Daoy (cell line): Measurements from ENCODE around the gene CDH12. TPM values are rescaled to one million over a fixed set of nuclear protein-coding genes. Genes with fewer than 3 reads are reported as not detected.
"Not testable (repeated sequence)": the region's sequence is repeated elsewhere in the genome, so short reads cannot be mapped to it uniquely, and the experiment has no call there.

Source experiments
- DNase-seq: peaks from one replicate; pipeline ENCODE4 v3.0.0-alpha.2; 2015; ENCODE audit warnings: low read depth
- total RNA-seq: library from RNA; depleted of rRNA; stranded (reverse); fragments of >200 nt; shearing (Covaris generic); gene quantifications from 2 replicates; pipeline ENCODE4 v1.2.3, GENCODE V29; 2014

CDH12 gene
- total RNA-seq, 1 experiment from 2014 or later = 0.06 TPM

GRCh38 chr5:22293147-22293546, 560.0 kb downstream of the CDH12 start:
- no peak for DNase-seq

GRCh38 chr5:22278164-22278563, 575.0 kb downstream of the CDH12 start:
- DNase-seq = no peak

DNA sequence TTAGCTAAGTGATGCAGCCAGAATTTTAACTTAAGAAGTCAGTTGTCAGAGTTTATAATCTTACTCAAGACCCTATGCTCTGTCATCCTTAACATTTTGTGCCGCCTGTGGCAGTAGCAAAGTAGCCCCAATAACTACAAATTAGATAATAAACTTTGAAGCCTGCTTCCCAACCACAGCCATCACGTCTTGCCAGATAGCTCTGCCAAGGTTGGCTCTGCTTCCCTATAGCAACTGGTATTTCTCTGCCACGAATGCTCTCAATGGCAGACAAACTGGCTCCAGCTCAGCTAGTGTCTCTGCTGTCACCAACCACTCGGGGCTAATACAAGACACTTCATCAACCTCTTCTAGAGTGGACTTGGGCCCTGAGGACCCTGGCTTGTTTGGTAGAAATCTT, 576.1 kb downstream of the CDH12 start:
- DNase-seq = no peak

GRCh38 chr5:22265855-22266254, 587.3 kb downstream of the CDH12 start:
- not testable (repeated sequence) for DNase-seq

GRCh38 chr5:22258139-22258538, 595.0 kb downstream of the CDH12 start:
- DNase-seq = no peak

DNA sequence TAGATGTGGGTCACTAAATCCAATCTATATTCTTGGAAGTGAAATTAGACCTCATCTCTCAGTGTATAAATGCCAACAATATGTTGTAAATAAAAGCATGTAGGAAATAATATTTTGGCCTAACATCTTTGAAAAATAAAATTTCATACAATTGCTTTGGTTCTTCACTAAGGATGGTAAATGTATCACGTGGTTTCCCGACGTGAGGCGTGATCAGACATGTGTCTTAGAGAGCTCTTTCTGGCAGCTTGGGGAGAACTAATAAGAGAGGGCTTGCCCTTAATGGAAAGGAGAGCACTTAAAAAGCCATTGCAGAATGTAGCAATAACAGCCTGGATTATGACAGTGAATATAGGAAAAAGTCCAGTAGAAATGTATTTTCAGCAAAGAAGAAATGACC, 602.6 kb downstream of the CDH12 start:
- no peak for DNase-seq

- no peak for DNase-seq
Measured at GRCh38 chr5:22249209-22249729, 603.9 kb downstream of the CDH12 start.

DNA sequence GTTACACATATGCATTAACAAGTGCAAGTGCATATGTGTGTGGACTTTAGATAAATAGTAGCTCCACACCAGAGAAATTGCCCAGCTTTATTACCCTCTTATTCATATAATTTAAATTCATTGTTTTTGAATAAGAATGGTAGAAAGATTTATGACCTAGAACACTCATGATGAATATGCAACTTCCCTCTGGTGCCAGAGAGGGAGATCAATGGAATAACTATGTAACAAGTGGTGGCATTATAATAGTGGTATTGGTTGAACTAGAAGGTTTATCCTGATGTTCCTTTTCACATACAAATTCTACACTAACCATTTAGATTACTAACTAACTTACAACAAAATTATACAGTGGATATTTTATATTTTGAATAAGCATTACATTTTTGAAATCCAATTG, 607.4 kb downstream of the CDH12 start:
- no peak for DNase-seq

DNA sequence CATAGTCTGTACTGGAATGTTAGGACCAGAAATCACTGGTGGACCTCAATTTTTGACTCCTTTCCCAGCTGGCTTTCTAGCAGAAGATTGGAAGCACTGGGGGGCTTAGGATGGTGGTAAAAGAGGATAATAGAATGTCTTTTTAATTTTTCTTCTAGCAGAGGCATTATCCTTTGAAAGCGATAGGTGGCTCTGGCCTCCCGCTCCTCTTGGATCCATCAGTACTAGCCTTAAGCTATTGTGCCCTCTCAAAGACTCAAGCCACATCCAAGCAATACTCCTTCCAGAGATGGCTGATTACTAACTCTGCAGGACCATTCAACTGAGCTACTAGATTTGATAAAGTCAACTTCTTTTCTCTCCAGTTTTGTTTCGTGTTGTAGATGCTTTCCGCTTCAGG, 610.6 kb downstream of the CDH12 start:
- DNase-seq = no peak

- no peak for DNase-seq
Measured at GRCh38 chr5:22238047-22238446, 615.1 kb downstream of the CDH12 start.

DNA sequence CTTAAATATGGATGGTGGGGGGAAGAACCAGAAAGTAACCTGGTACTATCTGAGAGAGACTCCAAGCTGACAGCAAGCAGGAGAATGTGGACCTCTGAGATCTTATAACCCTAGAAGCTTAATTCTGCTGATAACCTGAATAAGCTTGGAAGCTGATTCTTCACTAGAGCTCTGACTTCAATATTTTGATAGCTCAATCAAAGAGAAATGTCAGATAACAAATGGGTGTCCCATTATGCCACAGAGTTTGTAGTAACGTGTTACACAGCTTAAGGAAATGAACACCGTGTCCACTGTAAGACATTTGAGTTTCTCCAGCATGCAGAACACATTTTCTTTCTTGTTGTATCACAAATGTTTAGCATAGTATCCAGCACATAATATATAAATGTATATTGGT, 626.7 kb downstream of the CDH12 start:
- DNase-seq = no peak

DNA sequence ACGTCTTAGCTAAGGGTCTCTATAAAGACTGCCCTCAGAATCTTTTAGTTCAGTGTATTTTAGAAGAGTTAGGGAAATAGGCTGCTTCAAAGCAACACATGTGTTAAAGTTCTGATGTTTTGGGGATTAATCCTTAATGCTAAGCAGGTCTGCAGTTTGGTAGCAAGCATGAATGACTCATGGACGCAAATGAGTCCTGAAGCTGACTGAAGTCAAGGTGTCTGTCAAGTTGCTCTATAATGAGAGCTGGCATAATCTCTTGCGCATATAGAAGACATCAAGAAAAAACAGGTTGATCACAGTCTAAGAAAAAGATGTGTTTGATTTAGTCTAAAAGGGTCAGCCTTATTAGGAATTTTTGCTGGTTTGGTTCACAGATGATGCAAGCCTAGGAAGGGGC, 630.1 kb downstream of the CDH12 start:
- DNase-seq = no peak

DNA sequence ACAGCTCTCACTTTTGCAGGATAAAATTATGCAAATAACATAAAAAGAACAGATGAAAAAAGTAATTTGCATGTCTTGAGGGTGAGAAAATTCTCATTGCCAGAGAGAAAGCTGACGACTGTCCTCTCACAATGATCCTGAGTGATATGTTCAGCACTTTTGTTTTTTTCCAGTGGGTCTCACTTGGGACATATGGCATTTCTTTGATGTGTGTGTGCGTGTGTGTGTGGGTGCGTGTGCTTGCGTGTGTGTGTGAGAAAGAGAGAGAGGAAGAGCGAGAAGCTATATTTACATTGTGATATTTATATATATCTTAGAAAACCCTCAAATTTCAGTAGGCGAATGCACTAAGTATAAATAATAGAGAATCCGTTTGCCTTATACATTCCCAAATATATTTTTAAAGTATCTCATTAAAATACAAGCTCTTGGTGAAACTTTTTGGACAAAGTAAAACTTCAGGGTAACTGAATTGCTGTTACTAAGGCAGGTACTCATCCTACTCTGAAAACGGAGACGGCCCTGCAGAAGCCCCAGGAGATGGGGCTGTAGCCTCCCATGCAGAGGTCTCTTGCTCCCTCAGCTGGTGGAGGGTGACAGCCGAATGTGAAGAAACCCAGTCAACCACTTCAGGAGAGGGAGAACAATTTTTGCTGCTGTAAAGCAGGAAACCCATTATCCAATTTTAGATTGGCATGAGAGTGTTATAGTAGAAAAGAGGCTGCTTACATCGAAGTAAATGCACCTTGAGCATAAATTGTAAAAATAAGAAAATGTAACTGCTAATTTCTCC, 639.2 kb downstream of the CDH12 start:
- DNase-seq = not testable (repeated sequence)

GRCh38 chr5:22212254-22212991, 640.7 kb downstream of the CDH12 start:
- DNase-seq = not testable (repeated sequence)

GRCh38 chr5:22208463-22208862, 644.7 kb downstream of the CDH12 start:
- not testable (repeated sequence) for DNase-seq

GRCh38 chr5:22188651-22189050, 664.5 kb downstream of the CDH12 start:
- not testable (repeated sequence) for DNase-seq

GRCh38 chr5:22187632-22188228, 665.4 kb downstream of the CDH12 start:
- not testable (repeated sequence) for DNase-seq

GRCh38 chr5:22169226-22169625, 683.9 kb downstream of the CDH12 start:
- DNase-seq = not testable (repeated sequence)

- DNase-seq = not testable (repeated sequence)
Measured at GRCh38 chr5:22168704-22169103, 684.4 kb downstream of the CDH12 start.

DNA sequence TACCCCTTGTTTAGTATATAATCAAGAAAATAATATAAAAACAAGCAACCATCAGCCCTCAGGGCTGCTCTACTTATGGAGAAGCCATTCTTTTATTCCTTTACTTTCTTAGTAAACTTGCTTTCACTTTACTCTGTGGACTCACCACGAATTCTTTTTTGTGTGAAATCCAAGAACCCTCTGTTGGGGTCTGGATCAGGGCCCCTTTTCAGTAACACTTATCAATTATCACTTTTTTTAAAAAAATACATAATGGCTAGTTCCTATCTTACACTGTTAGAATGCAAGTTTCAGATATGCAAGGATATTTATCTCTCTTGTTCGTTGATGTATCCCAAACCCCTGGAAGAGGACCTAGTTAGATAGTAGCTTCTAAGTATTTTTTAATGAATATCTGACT, 687.2 kb downstream of the CDH12 start:
- DNase-seq = not testable (repeated sequence)

- not testable (repeated sequence) for DNase-seq
Measured at GRCh38 chr5:22164910-22165748, 688.0 kb downstream of the CDH12 start.
